AG20443 (cell line): ENCODE results near the gene PRPSAP1.

Experiments
- DNase-seq: peaks from one replicate; pipeline ENCODE4 v3.0.0; 2012; ENCODE audit warnings: low spot score, mixed read lengths

The PRPSAP1 gene

GRCh38 chr17:76264755-76265623, 88.7 kb downstream of the PRPSAP1 start, which contains the start of gene UBALD2:
TSS of gene UBALD2 (plus strand) at chr17:76265348. CDS start at chr17:76265506, 158 bp downstream.
- DNase-seq, result peak; percentile 98

- DNase-seq, result no peak
Measured at GRCh38 chr17:76264425-76264754, 89.3 kb downstream of the PRPSAP1 start.

- no peak for DNase-seq
Measured at GRCh38 chr17:76263896-76264295, 89.8 kb downstream of the PRPSAP1 start.

- DNase-seq, result no peak
Measured at GRCh38 chr17:76262732-76263344, 90.9 kb downstream of the PRPSAP1 start.

- no peak for DNase-seq
Measured at GRCh38 chr17:76261421-76262215, 92.1 kb downstream of the PRPSAP1 start.

- no peak for DNase-seq
Measured at GRCh38 chr17:76260669-76261068, 93.0 kb downstream of the PRPSAP1 start.

GRCh38 chr17:76260220-76260619, 93.5 kb downstream of the PRPSAP1 start:
- DNase-seq, result no peak
